Common myeloid progenitor, CD34-positive (primary cell): ENCODE data around the gene HIP1.
"Not testable (repeated sequence)": the region's sequence is repeated elsewhere in the genome, so short reads cannot be mapped to it uniquely, and the experiment has no call there.

ENCODE experiments used
- CTCF ChIA-PET: fragments of 350-600 bp; sonication (Branson Sonifier 250); formaldehyde crosslinking; loops from one replicate; lab custom pipeline; 2021; ENCODE audit warnings: antibody characterized with exemption; lab: Charles Lee
- POLR2A ChIA-PET: fragments of 350-600 bp; sonication (Branson Sonifier 250); formaldehyde crosslinking; loops from one replicate; lab custom pipeline; 2021; ENCODE audit warnings: antibody characterized with exemption; lab: Charles Lee
- DNase-seq, 3 donors: peaks; one replicate each; pipeline versions ENCODE4 v3.0.0 to v3.0.0-alpha.2; 2013
- H3K27ac ChIP-seq, 2 experiments: 1 replicate in 1 of 2; 2 replicates in 1 of 2; pipeline ENCODE4 v1.7.0; 2013; ENCODE audit warnings: inconsistent platforms in 2 of 2, low read length in 2 of 2, mild to moderate bottlenecking in 2 of 2, low read depth in 1 of 2, moderate library complexity in 1 of 2; ENCODE audit not compliant: severe bottlenecking in 2 of 2, insufficient read depth in 1 of 2, poor library complexity in 1 of 2
- H3K27me3 ChIP-seq, 5 experiments: replicated peaks in 2 of 5; 1 replicate in 3 of 5; 2 replicates in 2 of 5; pipeline versions ENCODE4 v1.6.1 to v1.7.0; 2013; ENCODE audit warnings: low read length in 4 of 5, mild to moderate bottlenecking in 2 of 5, moderate library complexity in 2 of 5, inconsistent platforms in 1 of 5; ENCODE audit not compliant: insufficient read depth in 5 of 5, control insufficient read depth in 4 of 5
- H3K36me3 ChIP-seq, 4 experiments: 1 replicate in 2 of 4; 2 replicates in 2 of 4; pipeline versions ENCODE4 v1.6.1 to v1.7.0; 2013; ENCODE audit warnings: low read length in 3 of 4, control low read depth in 1 of 4, mild to moderate bottlenecking in 1 of 4; ENCODE audit not compliant: control insufficient read depth in 4 of 4, insufficient read depth in 4 of 4
- H3K4me1 ChIP-seq, 4 experiments: 1 replicate in 3 of 4; 2 replicates in 1 of 4; pipeline versions ENCODE4 v1.6.1 to v1.7.1; 2013; ENCODE audit warnings: low read length in 3 of 4, mild to moderate bottlenecking in 3 of 4, control low read depth in 1 of 4, inconsistent platforms in 1 of 4, moderate library complexity in 1 of 4; ENCODE audit not compliant: control insufficient read depth in 4 of 4, insufficient read depth in 4 of 4; ENCODE audit errors: control extremely low read depth in 1 of 4
- H3K4me3 ChIP-seq, 7 experiments: 1 replicate in 4 of 7; 2 replicates in 3 of 7; pipeline versions ENCODE4 v1.5.1 to v1.7.0; 2013; ENCODE audit warnings: mild to moderate bottlenecking in 7 of 7, low read length in 6 of 7, moderate library complexity in 6 of 7, inconsistent platforms in 2 of 7, low read depth in 2 of 7, control low read depth in 1 of 7; ENCODE audit not compliant: insufficient read depth in 4 of 7, control insufficient read depth in 1 of 7; ENCODE audit errors: extremely low read depth in 1 of 7
- H3K9me3 ChIP-seq, 5 experiments: 1 replicate in 4 of 5; 2 replicates in 1 of 5; pipeline versions ENCODE4 v1.6.1 to v1.7.1; 2013; ENCODE audit warnings: low read length in 4 of 5, mild to moderate bottlenecking in 2 of 5, inconsistent platforms in 1 of 5, low read depth in 1 of 5, moderate library complexity in 1 of 5; ENCODE audit not compliant: control insufficient read depth in 4 of 5, insufficient read depth in 2 of 5; ENCODE audit errors: control extremely low read depth in 1 of 5
- WGBS: methylation state at CpG from one replicate; pipeline ENCODE4 v1.1.5; 2013; ENCODE audit not compliant: insufficient coverage; 5-methylcytosine and 5-hydroxymethylcytosine counted together

The HIP1 gene

GRCh38 chr7:75604408-75604807 is 134.3 kb downstream of the HIP1 start:
- ChIA-PET CTCF (interaction anchor here (3.6 kb wide), 1 partner anchor 9 kb away, joined by 14 read pairs; no protein-coding TSS in a partner anchor), POLR2A (no interaction called here)
- 78% methylated on average over 3 of the region's 3 CpGs for WGBS
- Histone ChIP-seq H3K4me3 (no peak overlapping the region), H3K27ac (no peak overlapping the region), H3K9me3 (no peaks in the 10 kb centered on the region), H3K27me3 (no peaks in the 10 kb centered on the region), H3K36me3 (no peaks in the 10 kb centered on the region), H3K4me1 (peaks cover 0 to 21% (median 0%) of the 10 kb centered on the region in 4 experiments)
- no peak for DNase-seq

GRCh38 chr7:75602831-75603230 is 135.9 kb downstream of the HIP1 start:
- H3K9me3 ChIP-seq, H3K36me3 ChIP-seq, H3K4me3 ChIP-seq, H3K27ac ChIP-seq, H3K27me3 ChIP-seq, DNase-seq, POLR2A ChIA-PET: not testable (repeated sequence)
- H3K4me1 ChIP-seq, result peaks cover 0 to 18% (median 0%) of the 10 kb centered on the region in 4 experiments
- WGBS, result over 99% methylated on average over 8 of the region's 9 CpGs
- CTCF ChIA-PET, result interaction anchor here (0.8 to 3.6 kb wide), 4 partner anchors 10 to 39 kb away, joined by 3 to 14 read pairs (median 4); no protein-coding TSS in a partner anchor

GRCh38 chr7:75601539-75601938 is 137.2 kb downstream of the HIP1 start:
- CTCF ChIA-PET, result interaction anchor here (0.6 kb wide), 1 partner anchor 253 kb away, joined by 3 read pairs; no protein-coding TSS in a partner anchor

GRCh38 chr7:75600748-75601147 is 138.0 kb downstream of the HIP1 start:
- CTCF ChIA-PET, H3K27ac ChIP-seq, DNase-seq, H3K27me3 ChIP-seq, H3K4me3 ChIP-seq, H3K9me3 ChIP-seq: not testable (repeated sequence)
- 88% methylated on average over 1 of the region's 4 CpGs for WGBS
- H3K36me3 ChIP-seq, result peaks cover 0 to 12% (median 3%) of the 10 kb centered on the region in 4 experiments
- POLR2A ChIA-PET, result interaction anchor here (0.6 kb wide), 1 partner anchor 99 kb away, joined by 3 read pairs; no protein-coding TSS in a partner anchor
- peaks cover 0 to 21% (median under 1%) of the 10 kb centered on the region in 4 experiments for H3K4me1 ChIP-seq

More at GRCh38 chr7:75601539-75601938, 137.2 kb downstream of the HIP1 start:
- WGBS, result 80% methylated on average over 1 of the region's 6 CpGs
- no peak for DNase-seq
- H3K4me1 ChIP-seq, result peaks cover 0 to 24% (median under 1%) of the 10 kb centered on the region in 4 experiments
- H3K27me3 ChIP-seq, result no peaks in the 10 kb centered on the region
- no peak overlapping the region for H3K4me3 ChIP-seq
- peaks cover 0 to 12% (median 3%) of the 10 kb centered on the region in 4 experiments for H3K36me3 ChIP-seq
- H3K9me3 ChIP-seq, result no peaks in the 10 kb centered on the region
- POLR2A ChIA-PET, result interaction anchor here (0.6 kb wide), 1 partner anchor 99 kb away, joined by 3 read pairs; no protein-coding TSS in a partner anchor
- H3K27ac ChIP-seq, result no peak overlapping the region

GRCh38 chr7:75599244-75599781 is 139.4 kb downstream of the HIP1 start:
- no peak overlapping the region for H3K27ac ChIP-seq
- H3K4me1 ChIP-seq, result peaks cover 0 to 10% (median under 1%) of the 10 kb centered on the region in 4 experiments
- H3K27me3 ChIP-seq, result no peaks in the 10 kb centered on the region
- CTCF ChIA-PET, result interaction anchor here (0.7 kb wide), 1 partner anchor 17 kb away, joined by 3 read pairs; no protein-coding TSS in a partner anchor
- DNase-seq, result no peak
- H3K4me3 ChIP-seq, result no peak overlapping the region
- 84% methylated on average over 5 of the region's 15 CpGs for WGBS
- POLR2A ChIA-PET, result no interaction called here
- peaks cover 0 to 12% (median 3%) of the 10 kb centered on the region in 4 experiments for H3K36me3 ChIP-seq
- H3K9me3 ChIP-seq, result no peaks in the 10 kb centered on the region

GRCh38 chr7:75596727-75597614 is 141.8 kb downstream of the HIP1 start:
- Histone ChIP-seq H3K27me3 (no peaks in the 10 kb centered on the region), H3K27ac (no peak overlapping the region), H3K4me3 (no peak overlapping the region), H3K4me1 (peaks cover 0 to 9% (median 8%) of the 10 kb centered on the region in 4 experiments), H3K9me3 (no peaks in the 10 kb centered on the region), H3K36me3 (peaks cover 0 to 18% (median 3%) of the 10 kb centered on the region in 4 experiments)
- POLR2A ChIA-PET, result no interaction called here
- no peak for DNase-seq
- WGBS, result 85% methylated on average over 13 of the region's 16 CpGs
- CTCF ChIA-PET, result interaction anchor here (0.6 to 1.4 kb wide), 3 partner anchors 11 to 65 kb away, joined by 3 to 4 read pairs (median 4); no protein-coding TSS in a partner anchor
